ENCODE measurements around the gene SEC61B. TPM values are rescaled to one million over a fixed set of nuclear protein-coding genes. Genes with fewer than 3 reads are reported as not detected.

SEC61B gene
- total RNA-seq, 2 donors from 2014 or later: 86.6 to 104 TPM

GRCh38 chr9:99197987-99198386 is 24.1 kb upstream of the SEC61B start:
- Histone ChIP-seq H3K4me1 (no peaks in the 10 kb centered on the region), H3K27me3 (no peaks in the 10 kb centered on the region), H3K9me3 (no peaks in the 10 kb centered on the region), H3K27ac (no peak overlapping the region), H3K36me3 (replicated peaks in 1 of 2; ENCODE audit: insufficient read depth in 1 of 2, low read depth in 2 of 2) (no peaks in the 10 kb centered on the region), H3K4me3 (no peak overlapping the region)
- DNase-seq: no peak
- intact Hi-C loops (cut with DNase I): no loop called here
- no peak for ATAC-seq
- 71 to 80% methylated on average over 5 to 9 of the region's 9 CpGs for WGBS, 2 donors
- TF ChIP-seq CTCF (IDR thresholded peaks at IDR 0.05) (no peak), POLR2A (IDR thresholded peaks at IDR 0.05) (no peak)

- H3K36me3 ChIP-seq (replicated peaks in 1 of 2; ENCODE audit: insufficient read depth in 1 of 2, low read depth in 2 of 2): no peaks in the 10 kb centered on the region
- no peak for DNase-seq
- H3K9me3 ChIP-seq: no peaks in the 10 kb centered on the region
- TF ChIP-seq CTCF (IDR thresholded peaks at IDR 0.05) (no peak), POLR2A (IDR thresholded peaks at IDR 0.05) (no peak)
- no peaks in the 10 kb centered on the region for H3K4me1 ChIP-seq
- H3K4me3 ChIP-seq: no peak overlapping the region
- intact Hi-C loops (cut with DNase I): no loop called here
- H3K27ac ChIP-seq: no peak overlapping the region
- whole genome bisulfite sequencing, 2 donors: 87 to 92% methylated on average over 8 of the region's 8 CpGs
- no peaks in the 10 kb centered on the region for H3K27me3 ChIP-seq
- ATAC-seq: no peak
Observed at GRCh38 chr9:99199938-99200539, 22.0 kb upstream of the SEC61B start.

GRCh38 chr9:99201603-99202002 is 20.5 kb upstream of the SEC61B start:
- intact Hi-C loops (cut with DNase I): no loop called here
- no peak for TF ChIP-seq POLR2A (IDR thresholded peaks at IDR 0.05)
- TF ChIP-seq CTCF (IDR thresholded peaks at IDR 0.05): no peak
- ATAC-seq: no peak
- DNase-seq: no peak
- Histone ChIP-seq H3K36me3 (replicated peaks in 1 of 2; ENCODE audit: insufficient read depth in 1 of 2, low read depth in 2 of 2) (no peaks in the 10 kb centered on the region), H3K27ac (no peak overlapping the region), H3K4me3 (no peak overlapping the region), H3K27me3 (no peaks in the 10 kb centered on the region), H3K9me3 (no peaks in the 10 kb centered on the region), H3K4me1 (no peaks in the 10 kb centered on the region)
- WGBS, 2 donors: 80 to 82% methylated on average over 5 of the region's 5 CpGs

- ATAC-seq (no peak), DNase-seq (no peak)
- intact Hi-C loops (cut with DNase I): no loop called here
- no peaks in the 10 kb centered on the region for H3K27me3 ChIP-seq
- H3K4me1 ChIP-seq: no peaks in the 10 kb centered on the region
- H3K9me3 ChIP-seq: no peaks in the 10 kb centered on the region
- H3K27ac ChIP-seq: no peak overlapping the region
- no peak overlapping the region for H3K4me3 ChIP-seq
- no peaks in the 10 kb centered on the region for H3K36me3 ChIP-seq (replicated peaks in 1 of 2; ENCODE audit: insufficient read depth in 1 of 2, low read depth in 2 of 2)
- TF ChIP-seq POLR2A (IDR thresholded peaks at IDR 0.05): no peak
- TF ChIP-seq CTCF (IDR thresholded peaks at IDR 0.05): no peak
Observed at GRCh38 chr9:99210572-99210971, 11.5 kb upstream of the SEC61B start.

GRCh38 chr9:99211746-99212145 is 10.3 kb upstream of the SEC61B start:
- DNase-seq: no peak
- no peaks in the 10 kb centered on the region for H3K9me3 ChIP-seq
- no peaks in the 10 kb centered on the region for H3K27me3 ChIP-seq
- no peak overlapping the region for H3K4me3 ChIP-seq
- no peak for ATAC-seq
- intact Hi-C loops (cut with DNase I): no loop called here
- TF ChIP-seq CTCF (IDR thresholded peaks at IDR 0.05) (no peak), POLR2A (IDR thresholded peaks at IDR 0.05) (no peak)
- 80 to 100% methylated on average over 1 of the region's 1 CpG for WGBS, 2 donors
- H3K27ac ChIP-seq: no peak overlapping the region
- H3K36me3 ChIP-seq (replicated peaks in 1 of 2; ENCODE audit: insufficient read depth in 1 of 2, low read depth in 2 of 2): no peaks in the 10 kb centered on the region
- peaks cover under 1% of the 10 kb centered on the region for H3K4me1 ChIP-seq

All from body of pancreas (tissue), 4 donors.